Hematopoietic multipotent progenitor cell treated with erythropoietin and hydrocortisone succinate and interleukin-3 and kit ligand, for 8 days (in vitro differentiated cells): ENCODE measurements around the gene ARL8A.
"Not testable (repeated sequence)": the region's sequence is repeated elsewhere in the genome, so short reads cannot be mapped to it uniquely, and the experiment has no call there.

Experiments
- DNase-seq: peaks from one replicate; pipeline ENCODE4 v3.0.0-alpha.2; 2015

Gene ARL8A

GRCh38 chr1:202156590-202156989 lies 12.1 kb upstream of the ARL8A start:
- DNase-seq, result no peak

GRCh38 chr1:202155478-202156021 lies 11.0 kb upstream of the ARL8A start:
- peak; percentile 80 for DNase-seq

GRCh38 chr1:202154766-202155477 lies 10.4 kb upstream of the ARL8A start:
- peak; percentile 72 for DNase-seq

- DNase-seq, result no peak
Observed at GRCh38 chr1:202154148-202154765, 9.7 kb upstream of the ARL8A start.

GRCh38 chr1:202153284-202153683 lies 8.7 kb upstream of the ARL8A start:
- DNase-seq, result no peak

- no peak for DNase-seq
Observed at GRCh38 chr1:202152399-202152798, 7.9 kb upstream of the ARL8A start.

- no peak for DNase-seq
Observed at GRCh38 chr1:202151045-202151444, 6.5 kb upstream of the ARL8A start.

- DNase-seq, result no peak
Observed at GRCh38 chr1:202150602-202151001, 6.1 kb upstream of the ARL8A start.

- no peak for DNase-seq
Observed at GRCh38 chr1:202150187-202150586, 5.7 kb upstream of the ARL8A start.

- no peak for DNase-seq
Observed at GRCh38 chr1:202149566-202149965, 5.0 kb upstream of the ARL8A start.

- no peak for DNase-seq
Observed at GRCh38 chr1:202148391-202148790, 3.9 kb upstream of the ARL8A start.

- no peak for DNase-seq
Observed at GRCh38 chr1:202146993-202147392, 2.5 kb upstream of the ARL8A start.

- DNase-seq, result no peak
Observed at GRCh38 chr1:202146279-202146678, 1.7 kb upstream of the ARL8A start.

GRCh38 chr1:202145744-202146140 lies 1.2 kb upstream of the ARL8A start:
- not testable (repeated sequence) for DNase-seq

GRCh38 chr1:202145068-202145743 lies 669 bp upstream of the ARL8A start:
- DNase-seq, result peak; percentile 39

GRCh38 chr1:202143768-202144401 lies 652 bp downstream of the ARL8A start:
- no peak for DNase-seq

GRCh38 chr1:202143011-202143767 lies 1.3 kb downstream of the ARL8A start:
- peak; percentile 49 for DNase-seq

- not testable (repeated sequence) for DNase-seq
Observed at GRCh38 chr1:202141468-202141867, 3.1 kb downstream of the ARL8A start.

- DNase-seq, result no peak
Observed at GRCh38 chr1:202140833-202141232, 3.7 kb downstream of the ARL8A start.

GRCh38 chr1:202135221-202135721 lies 9.3 kb downstream of the ARL8A start:
- peak; percentile 70 for DNase-seq

- no peak for DNase-seq
Observed at GRCh38 chr1:202134645-202135172, 9.8 kb downstream of the ARL8A start.

GRCh38 chr1:202133989-202134388 lies 10.5 kb downstream of the ARL8A start:
- DNase-seq, result no peak
